ENCODE data around the gene MFAP2. TPM values are rescaled to one million over a fixed set of nuclear protein-coding genes. Genes with fewer than 3 reads are reported as not detected.
A peak's percentile ranks its signal among the peaks of the same experiment; 100 is the strongest.

MFAP2 gene
- total RNA-seq, 1 experiment from 2014 or later = 152 TPM

DNA sequence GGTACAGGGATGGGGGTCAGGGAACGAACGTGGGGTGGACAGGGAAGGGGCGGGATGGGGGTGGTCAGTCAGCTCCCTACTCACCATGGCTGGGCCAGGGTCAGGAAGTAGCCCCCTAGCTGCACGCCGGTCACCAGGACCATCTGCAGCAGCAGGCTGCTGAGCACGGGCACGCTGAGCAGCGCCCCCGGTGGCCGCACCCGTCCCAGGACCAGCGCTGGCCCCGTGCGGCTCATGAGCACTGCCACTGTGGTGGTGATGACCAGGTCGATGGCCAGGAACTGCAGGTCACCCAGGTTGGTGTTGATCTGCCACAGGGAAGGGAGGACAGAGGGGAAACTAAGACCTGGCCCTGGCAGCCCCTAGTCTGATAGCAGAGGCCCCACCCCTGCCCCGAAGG, 6.5 kb upstream of the MFAP2 start:
- Histone ChIP-seq H3T11ph (ENCODE audit: low read length) (no peak overlapping the region), H3K23me2 (ENCODE audit: insufficient read length, low read depth, low read length, poor library complexity, severe bottlenecking) (no peaks in the 10 kb centered on the region), H3K14ac (ENCODE audit: insufficient read depth, low read length) (no peak overlapping the region), H3K27ac (ENCODE audit: insufficient read length, low read depth, low read length) (no peak overlapping the region), H3K27me3 (ENCODE audit: insufficient read depth, low read length) (no peaks in the 10 kb centered on the region), H2BK120ac (ENCODE audit: low read depth, low read length, poor library complexity, severe bottlenecking) (no peak overlapping the region), H2BK12ac (ENCODE audit: insufficient read length, low read depth, low read length) (no peak overlapping the region), H4K8ac (replicated peaks; ENCODE audit: insufficient read length, low read depth, low read length) (no peak overlapping the region), H3K4ac (ENCODE audit: low read depth, low read length) (no peak overlapping the region), H3K4me2 (ENCODE audit: insufficient read depth, insufficient read length, low read length) (no peak overlapping the region), H3K79me1 (ENCODE audit: insufficient read depth, low read depth, low read length, poor library complexity, severe bottlenecking) (no peaks in the 10 kb centered on the region), H3K9ac (ENCODE audit: extremely low read depth, insufficient read length, low read length) (no peak overlapping the region), H2BK20ac (ENCODE audit: low read depth, low read length, poor library complexity, severe bottlenecking) (no peak overlapping the region), H3K79me2 (ENCODE audit: insufficient read depth, low read length) (no peaks in the 10 kb centered on the region), H2AFZ (ENCODE audit: low read length) (no peak overlapping the region), H2BK15ac (ENCODE audit: low read depth, low read length) (no peak overlapping the region), H2AK5ac (ENCODE audit: insufficient read length, low read length) (no peak overlapping the region), H2BK5ac (ENCODE audit: insufficient read length, low read length) (no peak overlapping the region), H3K23ac (ENCODE audit: insufficient read length, low read depth, low read length) (no peak overlapping the region), H4K91ac (ENCODE audit: insufficient read length, low read depth, low read length) (no peak overlapping the region), H3K4me1 (ENCODE audit: insufficient read depth, low read length) (no peaks in the 10 kb centered on the region), H3K18ac (ENCODE audit: insufficient read length, low read depth, low read length) (no peak overlapping the region), H4K5ac (ENCODE audit: insufficient read length, low read depth, low read length) (no peak overlapping the region), H3K9me3 (ENCODE audit: control insufficient read depth, low read depth, low read length) (no peaks in the 10 kb centered on the region), H4K20me1 (ENCODE audit: control insufficient read depth, insufficient read depth, insufficient read length) (no peaks in the 10 kb centered on the region), H3K56ac (ENCODE audit: insufficient read length, low read depth, low read length) (no peak overlapping the region)
- WGBS (ENCODE audit: extremely low coverage, insufficient read length, low lambda C conversion rate) = no CpG with 5 or more reads among the region's 16 CpGs
- TF ChIP-seq, protein P1, sequence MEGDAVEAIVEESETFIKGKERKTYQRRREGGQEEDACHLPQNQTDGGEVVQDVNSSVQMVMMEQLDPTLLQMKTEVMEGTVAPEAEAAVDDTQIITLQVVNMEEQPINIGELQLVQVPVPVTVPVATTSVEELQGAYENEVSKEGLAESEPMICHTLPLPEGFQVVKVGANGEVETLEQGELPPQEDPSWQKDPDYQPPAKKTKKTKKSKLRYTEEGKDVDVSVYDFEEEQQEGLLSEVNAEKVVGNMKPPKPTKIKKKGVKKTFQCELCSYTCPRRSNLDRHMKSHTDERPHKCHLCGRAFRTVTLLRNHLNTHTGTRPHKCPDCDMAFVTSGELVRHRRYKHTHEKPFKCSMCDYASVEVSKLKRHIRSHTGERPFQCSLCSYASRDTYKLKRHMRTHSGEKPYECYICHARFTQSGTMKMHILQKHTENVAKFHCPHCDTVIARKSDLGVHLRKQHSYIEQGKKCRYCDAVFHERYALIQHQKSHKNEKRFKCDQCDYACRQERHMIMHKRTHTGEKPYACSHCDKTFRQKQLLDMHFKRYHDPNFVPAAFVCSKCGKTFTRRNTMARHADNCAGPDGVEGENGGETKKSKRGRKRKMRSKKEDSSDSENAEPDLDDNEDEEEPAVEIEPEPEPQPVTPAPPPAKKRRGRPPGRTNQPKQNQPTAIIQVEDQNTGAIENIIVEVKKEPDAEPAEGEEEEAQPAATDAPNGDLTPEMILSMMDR (conservative IDR thresholded peaks at IDR 0.05) = peak; percentile 88
- Mint-ChIP-seq H3K4me1 (peaks cover 12 to 19% of the 10 kb centered on the region in 2 experiments), H3K27me3 (ENCODE audit: low read depth) (no peaks in the 10 kb centered on the region), H3K27ac (no peak overlapping the region; a peak in 1 of 7 replicates), H3K36me3 (ENCODE audit: insufficient read depth in 1 of 3, low read depth in 3 of 3) (peaks cover 3 to 22% (median 14%) of the 10 kb centered on the region in 3 experiments; a peak in 6 of 7 replicates), H3K9me3 (no peaks in the 10 kb centered on the region), H3K4me3 (no peak overlapping the region)
- DNase-seq = peak; percentile 88

Data from H9 (cell line).